IPS-NIHi11 (cell line): ENCODE results near the gene HOXD3.

Source experiments
- DNase-seq: peaks from one replicate; pipeline ENCODE4 v3.0.0; 2012; ENCODE audit warnings: mixed read lengths, low spot score

HOXD3 gene

DNA sequence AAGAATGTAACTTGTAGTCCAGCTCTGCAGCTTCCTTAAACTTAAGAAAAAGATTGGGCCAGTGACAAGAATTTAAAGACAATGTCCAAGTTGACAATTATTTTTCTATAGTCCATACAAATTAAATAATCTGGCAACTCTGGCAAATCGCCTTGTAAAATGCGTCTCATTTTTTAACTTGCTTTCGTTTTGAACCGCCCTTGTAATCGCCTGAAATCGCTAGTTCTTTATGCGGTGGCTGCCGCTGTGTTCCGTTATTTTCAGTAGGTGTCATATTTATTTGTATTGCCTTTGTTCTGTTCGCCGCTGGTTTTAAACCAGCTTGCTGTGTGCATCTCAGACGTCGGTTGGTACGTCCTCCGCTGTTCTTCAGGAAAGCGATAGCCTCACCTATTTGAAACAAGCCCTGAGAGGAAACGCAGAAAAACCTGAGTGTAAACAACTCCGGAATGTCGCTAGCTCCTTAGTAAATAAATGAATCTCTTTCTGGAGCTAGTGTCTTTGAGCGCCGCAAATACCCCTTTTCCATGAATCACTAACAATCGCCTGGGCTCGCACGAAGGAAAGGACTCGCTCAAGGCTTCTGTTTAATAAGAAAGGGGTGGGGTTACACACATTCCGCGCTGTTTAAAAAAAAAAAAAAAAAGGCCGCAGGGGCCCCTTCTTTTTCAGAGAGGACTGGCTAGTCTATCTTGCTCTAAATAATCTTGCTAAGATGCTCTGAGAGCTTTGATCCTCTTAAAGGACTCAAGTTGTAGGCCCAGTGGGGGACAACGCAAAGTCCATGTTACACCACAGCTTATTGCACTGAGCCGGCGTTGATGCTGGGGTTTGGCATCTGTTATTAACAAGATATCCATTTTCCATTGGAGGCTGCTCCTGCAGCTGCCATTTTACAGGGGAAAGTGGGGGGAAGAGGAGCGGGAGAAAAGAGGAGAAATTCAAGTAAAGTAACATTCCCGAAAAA lies 24.6 kb upstream of the HOXD3 start:
- no peak for DNase-seq

DNA sequence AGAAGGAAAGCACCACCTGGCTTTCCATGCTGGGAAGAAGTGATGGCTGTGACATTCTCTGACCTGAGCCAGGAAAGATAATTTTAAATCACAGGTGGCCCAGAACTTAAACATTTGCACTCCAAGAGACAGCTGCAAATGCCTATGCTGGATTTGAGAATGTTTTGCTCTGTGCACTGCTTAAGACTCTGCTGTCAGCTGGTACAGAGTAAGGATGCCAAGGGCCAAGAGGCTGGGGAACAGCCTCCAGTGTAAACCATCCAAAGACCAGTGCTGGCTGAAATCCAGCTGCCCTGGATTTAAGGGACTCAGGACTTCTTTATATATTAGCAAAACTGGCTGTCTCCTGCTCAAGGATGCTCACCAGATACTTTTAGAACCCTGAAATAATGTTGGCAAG lies 23.7 kb upstream of the HOXD3 start:
- DNase-seq = no peak

GRCh38 chr2:176134035-176134434 lies 23.1 kb upstream of the HOXD3 start:
- DNase-seq = no peak

- DNase-seq = no peak
Observed at GRCh38 chr2:176135035-176135440, 22.1 kb upstream of the HOXD3 start.

DNA sequence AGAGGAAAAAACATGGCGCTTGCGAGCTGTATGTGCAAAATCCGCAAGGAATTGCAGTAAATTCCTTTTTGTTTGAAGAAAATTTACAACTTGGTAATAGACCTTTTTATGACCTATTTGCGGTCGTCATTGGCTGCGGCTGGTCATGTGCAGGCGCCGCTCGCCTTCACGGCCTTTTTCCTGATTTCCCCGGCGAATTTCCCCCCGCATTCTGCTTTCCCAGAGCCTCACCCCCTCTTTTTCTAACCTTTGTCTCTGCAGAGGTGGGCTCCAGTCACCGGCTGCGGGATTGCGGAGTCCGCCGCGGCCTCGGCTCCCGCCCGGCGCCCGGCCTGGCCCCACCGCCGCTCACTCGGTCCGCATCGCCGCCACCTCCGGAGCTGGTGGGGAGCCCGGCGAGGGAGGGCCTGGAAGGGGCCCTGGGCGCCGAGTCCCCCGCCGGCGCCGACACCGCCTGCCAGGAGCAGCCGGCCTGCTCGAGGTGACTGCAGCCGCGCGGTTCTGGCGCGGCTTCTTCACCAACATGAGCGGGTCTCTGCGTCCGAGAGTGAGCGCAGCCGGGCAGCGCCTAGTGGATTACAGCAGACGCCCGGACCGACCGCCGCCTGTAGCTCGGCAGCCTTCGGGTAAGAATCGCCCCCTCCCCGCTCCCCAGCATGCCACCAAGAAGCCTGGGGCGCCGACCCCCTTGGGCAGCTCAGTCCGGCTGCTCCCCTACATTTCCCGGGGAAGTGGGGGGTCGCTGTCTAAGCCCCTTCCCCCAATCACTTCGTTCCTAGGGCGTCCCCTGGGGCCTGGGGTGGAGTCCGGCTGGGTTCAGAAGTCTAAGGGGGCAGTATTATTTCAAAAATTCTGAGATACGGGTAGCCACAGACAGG lies 20.5 kb upstream of the HOXD3 start:
- peak; percentile 50 for DNase-seq

DNA sequence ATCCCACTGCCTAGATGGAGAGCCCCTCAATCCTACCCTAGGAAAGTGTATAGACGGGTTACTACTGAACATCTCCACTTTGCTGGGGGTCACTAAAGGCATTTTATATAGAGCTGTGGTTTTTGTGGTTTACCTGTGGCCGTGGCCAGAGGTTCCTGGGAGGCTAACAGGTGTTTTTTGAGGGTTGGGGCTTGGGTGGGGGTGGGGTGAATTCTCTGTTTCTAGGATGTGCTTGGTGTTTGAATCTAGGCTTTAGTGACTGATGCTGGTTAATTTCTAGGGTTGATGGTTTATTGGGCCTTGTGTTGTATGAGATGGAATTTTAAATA lies 19.9 kb upstream of the HOXD3 start:
- no peak for DNase-seq

GRCh38 chr2:176137906-176138305 lies 19.2 kb upstream of the HOXD3 start:
- no peak for DNase-seq

- no peak for DNase-seq
Observed at GRCh38 chr2:176138526-176138922, 18.6 kb upstream of the HOXD3 start.

DNA sequence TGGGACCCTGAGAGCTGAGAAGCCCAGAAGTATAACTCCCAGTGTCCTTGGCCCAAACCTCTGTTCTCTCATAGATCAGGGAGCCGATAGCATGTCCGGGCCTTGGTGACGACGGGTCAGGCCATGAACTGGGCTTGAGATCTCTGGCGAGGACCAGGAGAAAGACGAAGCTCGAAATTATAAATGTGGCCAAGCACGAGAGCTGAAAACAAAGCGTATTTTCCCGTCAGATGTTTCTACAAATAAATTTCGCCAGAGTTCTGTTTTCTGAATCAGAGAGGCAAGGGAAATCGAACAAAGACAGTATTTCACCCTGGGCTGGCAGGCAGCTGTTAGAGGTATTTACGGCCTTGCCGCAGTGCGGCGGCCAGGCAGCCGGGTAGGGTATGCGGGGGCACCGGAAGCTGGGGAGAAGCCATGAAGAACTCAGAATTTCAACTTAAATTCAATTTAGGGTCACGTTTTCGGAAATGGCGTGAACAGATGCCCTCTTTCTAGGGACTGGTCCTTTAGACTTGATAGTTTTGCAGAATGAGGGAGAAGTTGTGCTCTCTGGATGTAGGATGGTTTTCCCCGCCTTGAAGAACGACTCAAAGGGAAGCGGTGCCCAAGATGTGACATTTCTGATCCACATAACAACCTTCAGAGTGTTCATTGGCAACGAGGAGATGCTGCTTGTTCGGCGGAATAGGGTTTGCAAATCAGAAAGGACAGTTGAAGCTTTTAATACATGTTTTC lies 18.0 kb upstream of the HOXD3 start:
- no peak for DNase-seq

GRCh38 chr2:176139661-176140512 lies 17.2 kb upstream of the HOXD3 start:
- no peak for DNase-seq

DNA sequence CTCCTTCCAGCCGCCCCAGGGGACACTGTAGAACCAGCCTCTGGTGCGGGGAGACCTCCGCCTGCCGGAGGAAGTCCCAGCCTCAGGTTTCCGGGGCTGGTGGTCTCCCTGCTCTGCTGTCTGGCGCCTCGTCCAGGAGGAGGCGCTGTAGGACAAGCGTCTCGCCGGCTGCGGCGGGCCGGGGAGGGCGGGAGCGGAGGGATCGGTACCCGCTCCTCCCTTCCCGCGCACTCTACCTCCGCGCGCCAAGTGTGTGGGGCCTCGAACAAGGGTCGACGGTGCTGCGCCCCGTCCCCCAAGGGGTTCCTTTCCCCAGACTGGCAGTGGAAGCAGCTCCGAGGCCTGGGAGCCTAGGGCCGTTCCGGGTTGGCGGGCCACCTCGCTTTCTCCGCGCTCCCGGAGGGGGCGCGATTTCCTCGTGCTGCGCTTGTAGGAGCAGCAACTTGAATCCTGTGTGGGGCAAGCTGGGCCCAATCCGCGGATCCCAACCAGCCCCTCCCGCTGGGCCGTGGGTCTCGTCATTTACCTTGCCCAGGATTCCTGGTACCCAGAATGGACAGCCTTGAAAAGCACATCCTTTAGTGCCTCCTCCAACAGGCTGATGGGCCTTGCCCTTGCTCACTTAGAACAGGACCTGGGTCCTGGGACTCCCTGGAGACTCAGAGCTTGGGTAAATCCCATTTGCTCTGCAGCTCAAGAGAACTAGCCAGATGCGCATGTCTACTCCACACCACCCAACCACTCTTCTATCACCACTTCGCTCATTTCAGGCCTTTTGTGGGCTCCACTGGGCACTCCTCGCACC lies 16.4 kb upstream of the HOXD3 start:
- peak; percentile 94 for DNase-seq

- no peak for DNase-seq
Observed at GRCh38 chr2:176142281-176142680, 14.8 kb upstream of the HOXD3 start.

GRCh38 chr2:176145085-176145969 lies 11.8 kb upstream of the HOXD3 start:
- DNase-seq = no peak

DNA sequence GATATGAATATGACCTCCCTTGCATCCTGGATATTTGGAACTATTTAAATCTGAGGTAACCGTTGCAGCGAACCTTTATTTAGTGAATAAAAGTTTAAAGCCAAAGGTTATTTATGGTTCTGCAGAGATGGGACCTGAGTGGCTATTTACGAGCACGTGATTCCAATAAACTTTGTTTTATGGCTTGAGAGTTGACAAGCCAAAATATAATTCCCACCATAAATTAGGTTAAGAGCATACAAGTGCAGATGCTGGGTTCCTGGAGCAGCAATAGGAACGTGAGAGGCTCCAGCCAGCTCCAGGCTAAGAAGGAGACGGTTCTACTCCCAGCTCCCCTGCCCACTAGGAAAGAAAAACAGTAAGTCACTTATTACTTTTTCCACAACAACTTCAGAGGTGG lies 11.0 kb upstream of the HOXD3 start:
- no peak for DNase-seq

DNA sequence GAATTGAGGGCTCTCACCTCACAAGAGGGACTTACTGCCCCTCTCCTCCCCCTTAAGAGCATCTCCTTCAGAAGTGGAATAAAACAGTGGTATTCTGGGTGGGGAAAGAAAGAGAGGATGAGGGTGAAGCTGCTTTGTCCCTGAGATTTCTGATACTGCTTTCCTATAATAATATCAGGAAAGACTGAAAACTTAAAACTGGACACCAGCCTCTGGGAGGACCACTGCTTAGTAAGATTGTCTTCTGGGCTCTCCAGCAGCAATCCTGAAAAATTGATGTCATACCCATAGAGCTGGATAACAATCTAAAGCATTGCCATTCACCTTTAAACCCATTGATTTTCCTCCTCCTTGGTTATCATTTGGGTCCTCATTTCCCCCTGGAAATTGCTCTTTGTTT lies 10.5 kb upstream of the HOXD3 start:
- DNase-seq = no peak

- no peak for DNase-seq
Observed at GRCh38 chr2:176147210-176147799, 9.8 kb upstream of the HOXD3 start.

DNA sequence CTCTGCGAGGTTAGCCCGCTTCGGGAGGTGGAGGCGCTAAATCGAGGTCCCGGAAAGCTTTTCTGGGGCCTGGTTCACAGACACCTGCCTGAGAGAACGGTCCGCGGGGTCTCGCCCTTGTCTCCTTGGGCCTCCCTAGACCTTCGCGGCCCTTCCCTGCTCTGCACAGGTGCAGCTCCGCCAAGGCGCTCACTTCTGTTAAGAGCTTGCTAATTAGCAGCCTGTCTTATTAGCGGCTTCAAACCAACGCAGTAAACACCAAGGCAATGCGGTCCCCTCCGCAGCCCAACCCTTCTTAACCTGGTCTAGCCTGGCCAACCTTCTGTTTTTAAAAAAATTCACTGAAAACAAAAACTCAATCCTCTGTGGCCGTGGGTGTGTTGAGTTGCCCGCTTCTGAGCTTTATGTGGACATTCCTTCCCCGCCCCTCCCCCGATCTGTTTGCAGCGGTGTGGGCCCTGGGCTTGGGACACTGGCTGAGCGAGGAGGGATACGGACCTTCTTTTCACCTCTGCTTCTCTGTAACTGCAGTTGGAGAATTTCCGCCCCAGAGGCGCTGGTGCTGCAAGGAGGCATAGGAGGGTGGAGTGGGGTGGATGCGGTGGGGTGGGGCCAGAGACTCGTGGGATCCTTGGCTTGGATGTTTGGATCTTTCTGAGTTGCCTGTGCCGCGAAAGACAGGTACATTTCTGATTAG lies 9.2 kb upstream of the HOXD3 start:
- no peak for DNase-seq

- DNase-seq = no peak
Observed at GRCh38 chr2:176148751-176149421, 8.2 kb upstream of the HOXD3 start.
